Hepatocyte (in vitro differentiated cells): Measurements from ENCODE around the gene SIT1. TPM values are rescaled to one million over a fixed set of nuclear protein-coding genes. Genes with fewer than 3 reads are reported as not detected.

Source experiments
- DNase-seq: peaks from one replicate; pipeline ENCODE4 v3.0.0-alpha.2; 2016; ENCODE audit warnings: low spot score
- H2AFZ ChIP-seq: fragments of 200-600 bp; sonication (generic); 2 replicates; pipeline ENCODE4 v1.6.0; 2016; ENCODE audit warnings: antibody characterized with exemption, mild to moderate bottlenecking
- H3K27ac ChIP-seq: fragments of 200-600 bp; sonication (generic); 2 replicates; pipeline ENCODE4 v1.5.1; 2016; ENCODE audit warnings: mild to moderate bottlenecking
- H3K27me3 ChIP-seq: fragments of 200-600 bp; sonication (generic); 2 replicates; pipeline ENCODE4 v1.6.1; 2016
- H3K36me3 ChIP-seq: fragments of 200-600 bp; sonication (generic); replicated peaks from 2 replicates; pipeline ENCODE4 v1.5.1; 2016; ENCODE audit warnings: low read depth; ENCODE audit not compliant: insufficient read depth
- H3K4me1 ChIP-seq: fragments of 200-600 bp; sonication (generic); 2 replicates; pipeline ENCODE4 v1.5.1; 2016; ENCODE audit warnings: mild to moderate bottlenecking, moderate library complexity; ENCODE audit not compliant: insufficient read depth
- H3K4me2 ChIP-seq: fragments of 200-600 bp; sonication (generic); 2 replicates; pipeline ENCODE4 v1.6.0; 2016
- H3K4me3 ChIP-seq: fragments of 200-600 bp; sonication (generic); 2 replicates; pipeline ENCODE4 v1.5.1; 2016; ENCODE audit warnings: mild to moderate bottlenecking
- H3K79me2 ChIP-seq: fragments of 200-600 bp; sonication (generic); 2 replicates; pipeline ENCODE4 v1.6.0; 2017; ENCODE audit warnings: mild to moderate bottlenecking
- H3K9me2 ChIP-seq: fragments of 200-600 bp; sonication (generic); replicated peaks from 2 replicates; pipeline ENCODE4 v1.6.0; 2017; ENCODE audit warnings: mild to moderate bottlenecking; ENCODE audit not compliant: insufficient read depth
- H3K9me3 ChIP-seq: fragments of 200-600 bp; sonication (generic); 2 replicates; pipeline ENCODE4 v1.5.1; 2016; ENCODE audit warnings: low read depth, mild to moderate bottlenecking
- H4K20me1 ChIP-seq: fragments of 200-600 bp; sonication (generic); 2 replicates; pipeline ENCODE4 v1.6.0; 2016; ENCODE audit warnings: mild to moderate bottlenecking; ENCODE audit not compliant: insufficient read depth, poor library complexity, severe bottlenecking
- CTCF ChIP-seq: fragments of 200-600 bp; sonication (generic); IDR thresholded peaks from 2 replicates; pipeline ENCODE4 v1.5.1; 2016; ENCODE audit warnings: antibody characterized with exemption, mild to moderate bottlenecking; ENCODE audit not compliant: poor library complexity
- EZH2 ChIP-seq: fragments of 200-600 bp; sonication (generic); IDR thresholded peaks from 2 replicates; pipeline ENCODE4 v1.6.1; 2016; ENCODE audit warnings: antibody characterized with exemption, mild to moderate bottlenecking, borderline replicate concordance
- EZH2phosphoT487 ChIP-seq: fragments of 200-600 bp; sonication (generic); IDR thresholded peaks from one replicate; pipeline ENCODE4 v1.6.1; 2018; ENCODE audit warnings: antibody characterized with exemption, mild to moderate bottlenecking, low read depth, moderate library complexity; ENCODE audit not compliant: unreplicated experiment, severe bottlenecking
- WGBS: methylation state at CpG from one replicate; pipeline ENCODE4 v1.1.6; 2016; ENCODE audit warnings: low lambda C conversion rate; ENCODE audit errors: missing lambda C conversion rate; 5-methylcytosine and 5-hydroxymethylcytosine counted together
- polyA plus RNA-seq: library from polyadenylated mRNA; unstranded; fragments of >200 nt; fragmentation: Nextera tagmentation; extraction: Ambion mirVana; gene quantifications from 2 replicates; pipeline ENCODE4 v1.2.1, GENCODE V29; 2016
- total RNA-seq: library from RNA; depleted of rRNA; stranded (reverse); fragments of >200 nt; gene quantifications from 2 replicates; pipeline ENCODE4 v1.2.3, GENCODE V29; 2014

SIT1 gene
- total and polyA plus RNA-seq, 2 experiments from 2014 or later: not detected

DNA sequence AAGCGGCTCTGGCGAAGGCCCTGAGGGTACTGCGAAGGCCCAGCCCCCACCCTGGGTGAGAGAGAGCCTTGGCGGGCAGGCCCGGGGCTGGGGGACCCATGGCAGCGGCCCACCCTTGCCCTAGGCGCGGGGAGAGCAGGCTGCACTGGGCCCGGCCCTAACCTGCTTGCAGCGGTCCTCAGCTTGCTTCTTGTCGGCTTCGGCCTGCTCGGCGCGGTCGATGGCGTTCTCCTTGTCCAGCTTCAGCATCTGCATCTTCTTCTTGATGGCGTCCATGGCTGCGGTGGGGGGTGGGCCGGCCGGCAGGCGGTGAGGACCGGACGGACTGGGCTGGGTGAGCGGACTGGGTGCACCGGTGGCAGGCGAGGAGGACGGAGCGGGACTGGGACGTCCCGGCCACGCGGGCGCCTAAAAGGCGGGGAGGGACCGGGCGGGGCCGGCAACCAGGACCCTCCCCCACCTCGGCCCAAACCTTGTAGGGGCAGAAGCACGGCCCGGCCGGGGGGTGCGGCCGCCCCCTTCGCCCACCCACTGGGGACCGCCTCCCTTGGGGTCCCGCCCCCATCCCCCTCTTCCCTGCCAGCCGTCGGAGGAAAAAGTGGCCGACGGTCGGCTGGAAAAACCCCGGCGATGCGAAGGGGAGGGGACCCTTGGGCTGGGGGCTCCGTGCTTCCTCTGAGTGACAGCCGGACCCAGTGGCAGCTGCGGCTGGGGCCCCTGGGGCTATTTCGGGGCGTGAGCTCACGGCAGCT is 39.0 kb upstream of the SIT1 start, which contains the start of gene TPM2:
Gene TPM2 (minus strand): TSS at position 384 of the 752 bp plus-strand sequence. CDS start 108 bp downstream, at position 276.
- H3K4me2 ChIP-seq: peak within 1 kb of the TSS; percentile 99
- H4K20me1 ChIP-seq: no peaks in the 10 kb centered on the region
- peak; percentile 60 for DNase-seq
- no peaks in the 10 kb centered on the region for H3K9me2 ChIP-seq
- H3K4me3 ChIP-seq: peak within 1 kb of the TSS; percentile 90
- 13% methylated on average over 31 of the region's 61 CpGs for WGBS
- H3K79me2 ChIP-seq: peaks cover 3% of the 10 kb centered on the region
- peak within 1 kb of the TSS; percentile 94 for H2AFZ ChIP-seq
- no peaks in the 10 kb centered on the region for H3K9me3 ChIP-seq
- no peak for TF ChIP-seq EZH2phosphoT487
- TF ChIP-seq CTCF: no peak
- TF ChIP-seq EZH2: no peak
- no peaks in the 10 kb centered on the region for H3K36me3 ChIP-seq
- H3K4me1 ChIP-seq: peaks cover 20% of the 10 kb centered on the region
- no peaks in the 10 kb centered on the region for H3K27me3 ChIP-seq
- H3K27ac ChIP-seq: peak within 1 kb of the TSS; percentile 94

DNA sequence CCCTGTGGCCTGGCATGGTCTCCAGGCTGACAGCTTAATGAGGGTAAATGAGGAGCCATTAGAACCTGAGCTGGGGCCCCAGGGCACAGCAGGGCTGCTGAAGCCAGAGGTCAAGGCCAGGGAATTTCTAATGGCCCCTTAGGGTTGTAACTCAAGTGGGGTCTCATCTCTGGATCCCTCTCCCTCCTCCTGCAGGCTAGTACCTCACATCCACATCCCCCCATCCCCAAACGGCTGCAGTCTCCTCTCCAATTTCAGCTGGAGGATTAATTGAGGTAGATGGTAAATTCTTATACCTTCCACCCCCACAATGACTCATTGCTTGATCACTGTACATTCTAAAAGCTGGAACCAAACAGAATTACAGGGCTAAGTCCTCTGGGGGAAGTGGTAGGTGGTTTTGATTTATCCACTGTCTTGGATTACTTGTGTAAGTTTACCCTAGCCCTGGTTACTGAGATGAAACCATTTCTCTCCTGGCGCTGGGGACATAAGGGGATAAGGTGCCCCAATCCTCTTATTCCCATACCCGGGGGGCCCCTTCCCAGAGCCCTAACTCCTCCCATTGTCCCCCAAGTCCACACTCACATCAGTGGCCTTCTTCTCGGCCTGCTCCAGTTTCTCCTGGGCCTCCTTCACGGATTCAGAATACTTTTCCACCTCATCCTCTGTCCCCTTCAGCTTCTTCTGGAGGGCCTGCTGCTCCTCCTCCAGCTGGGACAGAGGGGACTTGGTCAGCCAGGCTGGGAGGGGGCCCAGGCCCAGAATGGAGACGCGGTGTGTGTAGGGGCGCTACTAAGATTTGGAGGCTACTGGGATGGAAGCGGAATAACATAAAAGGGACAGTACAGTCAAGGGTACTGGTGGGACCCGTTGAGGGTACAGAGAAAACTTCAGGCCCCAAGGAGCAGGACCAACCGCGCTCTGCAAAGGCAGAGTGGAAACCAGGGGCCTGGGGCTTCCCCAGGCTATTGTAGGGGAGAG is 38.1 kb upstream of the SIT1 start:
- Histone ChIP-seq H3K4me1 (peaks cover 20% of the 10 kb centered on the region), H3K36me3 (no peaks in the 10 kb centered on the region), H3K9me3 (no peaks in the 10 kb centered on the region), H3K27me3 (no peaks in the 10 kb centered on the region), H3K27ac (peak overlapping the region; percentile 94), H3K79me2 (peaks cover 3% of the 10 kb centered on the region), H2AFZ (peak overlapping the region; percentile 94), H3K4me2 (peak overlapping the region; percentile 99), H3K4me3 (peak overlapping the region; percentile 90), H4K20me1 (no peaks in the 10 kb centered on the region), H3K9me2 (no peaks in the 10 kb centered on the region)
- no peak for TF ChIP-seq EZH2phosphoT487
- no peak for TF ChIP-seq CTCF
- TF ChIP-seq EZH2: no peak
- WGBS: 46% methylated on average over 12 of the region's 12 CpGs
- peak; percentile 48 for DNase-seq

DNA sequence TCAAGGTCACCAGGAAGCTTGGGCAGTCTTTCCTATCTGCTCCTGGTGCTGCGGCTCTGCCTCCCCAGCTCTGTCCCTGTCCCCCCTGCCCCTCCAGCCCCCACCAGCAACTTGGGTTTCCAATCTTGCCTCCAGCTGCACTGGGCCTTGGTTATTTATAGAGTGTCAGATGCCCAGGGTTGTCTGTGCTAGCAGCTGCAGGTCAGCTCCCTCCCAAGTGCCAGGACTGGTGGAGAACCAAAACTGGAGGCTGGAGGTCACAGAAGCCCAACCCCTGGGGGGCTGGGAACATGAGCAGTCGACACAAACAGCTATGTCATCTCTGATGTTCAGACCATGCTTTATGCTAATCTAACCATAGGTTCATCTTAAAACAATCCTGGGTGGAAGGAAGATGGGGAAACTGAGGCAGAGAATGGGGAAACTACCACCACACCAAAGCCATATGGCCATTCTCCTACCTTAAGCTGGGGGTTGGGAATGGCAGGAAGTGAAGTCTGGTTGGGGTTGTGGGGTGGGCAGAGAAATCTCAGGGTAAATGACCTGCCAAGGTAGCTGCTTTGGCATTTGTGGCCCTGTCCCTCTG is 37.3 kb upstream of the SIT1 start:
- Histone ChIP-seq H3K79me2 (peaks cover 3% of the 10 kb centered on the region), H3K27me3 (no peaks in the 10 kb centered on the region), H2AFZ (no peak overlapping the region), H3K9me2 (no peaks in the 10 kb centered on the region), H4K20me1 (no peaks in the 10 kb centered on the region), H3K27ac (peak overlapping the region; percentile 94), H3K36me3 (no peaks in the 10 kb centered on the region), H3K4me3 (no peak overlapping the region), H3K4me1 (peaks cover 20% of the 10 kb centered on the region), H3K9me3 (no peaks in the 10 kb centered on the region), H3K4me2 (peak overlapping the region; percentile 99)
- WGBS: 93% methylated on average over 2 of the region's 2 CpGs
- no peak for DNase-seq
- TF ChIP-seq EZH2phosphoT487: no peak
